Tongue (tissue), 2 donors: ENCODE measurements around the gene STK36. TPM values are rescaled to one million over a fixed set of nuclear protein-coding genes. Genes with fewer than 3 reads are reported as not detected.

Experiments
- DNase-seq: peaks from one replicate; pipeline ENCODE4 v3.0.0-alpha.2; 2015
- total RNA-seq: library from RNA; depleted of rRNA; stranded (reverse); fragments of >200 nt; gene quantifications from one replicate; pipeline ENCODE4 v1.2.3, GENCODE V29; 2014

The STK36 gene
- total RNA-seq, 1 donor from 2014 or later: 20.6 TPM

DNA sequence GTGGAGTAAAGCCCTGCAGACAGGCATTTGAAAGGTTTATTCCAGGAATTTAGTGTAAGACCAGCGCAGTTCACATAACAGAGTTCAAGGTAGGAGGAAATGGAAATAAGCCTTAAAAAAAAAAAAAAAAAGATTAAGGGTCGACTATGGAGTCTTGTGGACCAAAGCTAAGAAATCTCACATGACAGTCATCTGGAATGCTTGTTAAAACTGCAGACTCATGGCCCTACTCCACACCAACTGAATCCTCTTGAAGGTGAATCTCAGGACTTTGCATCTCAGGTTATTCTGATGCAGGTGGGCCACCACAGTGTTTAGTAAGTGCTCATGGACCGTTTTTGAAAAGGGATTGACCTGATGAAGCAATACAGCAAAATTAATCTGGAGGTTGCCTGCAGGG lies 47.6 kb downstream of the STK36 start:
- no peak for DNase-seq

DNA sequence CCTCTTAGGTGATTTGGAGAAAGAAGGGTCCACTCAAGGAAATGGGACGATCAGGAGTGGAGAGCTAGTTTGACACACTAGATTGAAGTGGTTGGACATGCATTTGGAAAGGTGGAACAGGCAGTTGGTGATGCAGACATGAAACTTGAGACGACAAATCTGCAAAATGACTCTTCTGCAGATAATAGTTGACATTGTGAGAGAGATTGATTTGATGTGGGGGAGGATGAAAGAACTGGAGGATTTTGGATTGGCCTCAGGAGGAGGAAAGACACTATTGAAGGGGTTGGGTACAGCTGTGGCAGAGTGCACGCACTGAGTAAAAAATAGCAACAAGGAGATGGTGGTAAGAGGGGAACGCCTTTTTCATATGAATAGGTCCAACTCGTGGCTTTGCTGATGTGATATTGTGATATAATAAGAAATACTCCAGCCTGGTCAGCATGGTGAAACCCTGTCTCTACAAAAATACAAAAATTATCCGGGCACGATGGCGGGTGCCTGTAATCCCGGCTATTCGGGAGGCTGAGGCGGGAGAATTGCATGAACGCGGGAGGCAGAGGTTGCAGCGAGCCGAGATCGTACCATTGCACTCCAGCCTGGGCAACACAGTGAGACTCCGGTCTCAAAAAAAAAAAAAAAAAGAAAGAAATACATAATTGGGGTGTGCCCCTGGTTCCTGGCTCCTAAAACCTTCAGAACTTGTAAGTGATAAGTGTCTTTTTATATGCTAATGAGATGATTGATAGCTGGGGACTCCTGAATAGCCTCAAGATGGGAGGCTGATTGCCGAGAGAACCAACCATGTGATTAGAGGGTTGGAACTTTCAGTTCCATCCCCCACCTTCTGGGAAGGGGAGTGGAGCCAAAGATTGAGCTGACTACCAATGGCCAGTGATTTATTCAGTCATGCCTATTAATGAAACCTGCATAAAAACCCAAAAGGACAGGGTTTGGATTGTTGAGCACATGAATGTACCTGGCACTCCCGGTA lies 48.5 kb downstream of the STK36 start:
- no peak for DNase-seq

GRCh38 chr2:218721488-218721887 lies 49.6 kb downstream of the STK36 start:
- DNase-seq: no peak

DNA sequence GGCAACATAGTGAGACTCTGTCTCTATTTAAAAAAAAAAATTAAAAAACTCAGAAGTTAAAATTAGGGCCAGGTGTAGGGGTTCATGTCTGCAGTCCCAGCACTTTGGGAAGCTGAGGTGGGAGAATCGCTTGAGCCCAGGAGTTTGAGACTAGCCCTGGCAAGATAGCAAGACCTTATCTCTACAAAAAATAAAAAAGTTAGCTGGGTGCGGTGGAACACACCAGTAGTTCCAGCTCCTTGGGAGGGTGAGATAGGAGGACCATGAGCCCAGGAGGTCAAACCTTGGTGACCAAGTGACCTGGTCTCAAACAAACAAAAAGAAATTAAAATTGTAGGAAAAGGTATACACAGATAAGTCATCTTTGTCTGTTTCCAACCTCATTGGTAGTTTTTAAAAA lies 50.0 kb downstream of the STK36 start:
- DNase-seq: no peak

GRCh38 chr2:218722419-218722818 lies 50.5 kb downstream of the STK36 start:
- DNase-seq: no peak

DNA sequence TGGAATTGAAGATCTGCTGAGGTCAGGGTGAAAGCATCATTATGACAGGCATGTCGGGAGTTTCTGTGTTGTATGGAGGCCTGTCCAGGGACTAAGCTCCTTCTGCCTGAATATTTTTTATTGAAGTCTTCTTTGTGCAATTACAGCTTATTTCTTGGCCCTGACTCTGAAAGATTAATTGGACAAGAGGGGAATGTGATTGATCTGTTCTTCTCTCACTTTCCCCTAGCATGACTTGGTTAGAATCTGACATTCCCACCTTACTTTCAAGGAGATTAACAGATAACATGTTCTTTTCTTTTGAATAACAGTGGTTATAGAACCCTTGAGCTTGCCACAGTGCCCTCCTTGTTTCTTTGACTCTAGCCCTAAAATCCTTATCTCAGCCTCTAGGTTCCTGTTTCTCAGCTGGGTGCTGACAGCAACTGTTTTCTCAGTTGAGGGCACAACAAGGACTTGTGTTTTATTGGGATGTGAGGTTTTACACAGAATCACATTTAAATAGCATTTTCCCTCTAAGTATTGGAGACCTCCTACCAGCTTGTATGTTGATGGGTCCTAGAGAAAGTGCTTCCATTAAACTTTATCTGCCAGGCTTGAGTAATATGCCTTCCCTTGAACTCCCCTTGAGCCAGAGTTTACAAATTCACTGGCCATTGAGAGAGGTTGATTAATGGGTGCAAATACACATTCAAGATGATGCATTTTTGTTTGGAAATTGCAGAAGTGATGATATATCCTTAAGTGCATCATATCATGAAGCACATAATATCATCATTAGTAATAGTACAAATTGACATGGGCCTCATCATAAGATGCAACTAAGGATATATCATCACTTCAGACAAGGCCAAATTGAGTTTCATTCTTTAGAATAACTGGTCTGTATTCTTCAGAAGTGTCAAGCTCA lies 51.2 kb downstream of the STK36 start:
- no peak for DNase-seq

- DNase-seq: no peak
Measured at GRCh38 chr2:218726004-218726574, 54.2 kb downstream of the STK36 start.

DNA sequence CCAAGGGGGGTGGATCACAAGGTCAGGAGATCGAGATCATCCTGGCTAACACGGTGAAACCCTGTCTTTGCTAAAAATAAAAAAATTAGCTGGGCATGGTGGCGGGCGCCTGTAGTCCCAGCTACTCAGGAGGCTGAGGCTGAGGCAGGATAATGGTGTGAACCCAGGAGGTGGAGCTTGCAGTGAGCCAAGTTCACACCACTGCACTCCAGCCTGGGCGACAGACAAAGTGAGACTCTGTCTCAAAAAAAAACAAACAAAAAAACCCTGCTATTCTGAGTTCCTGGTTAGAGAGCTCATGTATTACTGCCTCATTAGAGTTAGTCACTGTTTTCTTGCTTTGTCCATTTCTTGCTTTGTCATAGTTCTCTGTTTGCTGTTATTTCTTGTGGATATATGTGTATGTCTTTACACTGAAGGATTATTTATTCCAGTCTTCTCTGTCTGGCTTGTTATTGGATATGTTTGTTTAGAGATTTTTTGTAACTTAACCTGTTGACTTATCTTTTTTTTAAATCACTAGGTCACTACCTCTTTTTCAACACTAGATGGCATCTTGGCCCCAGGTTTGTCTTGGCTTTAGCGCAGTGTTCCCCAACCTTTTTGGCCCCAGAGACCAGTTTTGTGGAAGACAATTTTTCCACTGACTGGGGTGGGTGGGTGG lies 55.7 kb downstream of the STK36 start:
- DNase-seq: no peak

DNA sequence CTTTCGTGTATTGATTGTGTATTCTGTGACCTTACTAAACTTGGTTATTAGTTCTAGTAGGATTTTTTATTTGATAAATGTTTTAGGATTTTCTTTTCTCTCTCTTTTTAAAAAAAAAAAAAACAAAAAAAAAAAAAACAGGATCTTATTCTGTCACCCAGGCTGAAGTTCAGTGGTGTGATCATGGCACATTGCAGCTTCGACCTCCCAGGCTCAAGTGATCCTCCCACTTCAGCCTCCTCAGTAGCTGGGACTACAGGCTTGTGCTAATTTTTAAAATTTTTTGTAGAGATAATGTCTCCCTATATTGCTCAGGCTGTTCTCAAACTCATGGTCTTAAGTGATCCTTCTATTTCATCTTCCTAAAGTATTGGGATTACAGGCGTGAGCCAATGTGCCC lies 57.8 kb downstream of the STK36 start:
- DNase-seq: no peak

GRCh38 chr2:218732052-218732760 lies 60.3 kb downstream of the STK36 start:
- DNase-seq: no peak

GRCh38 chr2:218732761-218733158 lies 60.9 kb downstream of the STK36 start:
- DNase-seq: no peak

GRCh38 chr2:218733171-218734021 lies 61.5 kb downstream of the STK36 start:
- no peak for DNase-seq

DNA sequence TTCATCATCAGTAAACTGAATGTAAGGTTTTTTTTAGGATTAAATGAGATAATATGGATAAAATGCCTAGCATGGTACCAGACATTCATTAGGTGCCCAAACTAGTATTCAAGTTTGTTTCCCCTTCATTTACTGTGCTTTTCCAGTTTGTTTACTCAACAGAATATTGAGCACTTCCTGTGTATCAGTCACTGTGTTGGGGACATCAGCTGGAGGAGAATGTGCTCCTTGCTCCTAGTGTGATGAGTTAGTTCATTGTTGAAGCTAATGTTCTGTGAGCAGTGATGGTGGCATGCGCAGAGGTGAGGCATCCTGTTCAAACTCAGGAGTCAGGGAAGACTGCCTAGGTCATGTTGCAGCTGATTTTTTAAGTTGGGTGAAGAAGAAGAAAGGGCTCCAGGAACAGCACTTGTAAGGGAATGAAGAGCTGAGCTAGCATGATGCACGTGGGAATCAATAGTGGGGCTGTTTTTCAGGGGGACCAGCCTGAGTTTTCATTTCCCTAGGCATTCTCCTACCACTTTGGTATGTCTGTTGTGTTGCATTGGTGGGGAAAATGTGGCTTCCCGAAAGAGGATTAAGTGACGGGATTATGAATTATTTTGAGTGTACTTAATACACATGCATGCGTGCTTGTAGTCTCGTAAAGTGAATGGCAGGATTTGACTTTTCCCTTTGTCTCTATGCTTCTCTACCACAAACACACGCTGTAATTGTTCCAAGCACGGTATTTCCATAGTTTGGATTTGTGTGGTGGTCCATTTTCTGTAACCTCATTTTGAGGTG lies 62.5 kb downstream of the STK36 start:
- DNase-seq: peak; percentile 25

GRCh38 chr2:218736531-218736930 lies 64.6 kb downstream of the STK36 start:
- DNase-seq: peak; percentile 45

DNA sequence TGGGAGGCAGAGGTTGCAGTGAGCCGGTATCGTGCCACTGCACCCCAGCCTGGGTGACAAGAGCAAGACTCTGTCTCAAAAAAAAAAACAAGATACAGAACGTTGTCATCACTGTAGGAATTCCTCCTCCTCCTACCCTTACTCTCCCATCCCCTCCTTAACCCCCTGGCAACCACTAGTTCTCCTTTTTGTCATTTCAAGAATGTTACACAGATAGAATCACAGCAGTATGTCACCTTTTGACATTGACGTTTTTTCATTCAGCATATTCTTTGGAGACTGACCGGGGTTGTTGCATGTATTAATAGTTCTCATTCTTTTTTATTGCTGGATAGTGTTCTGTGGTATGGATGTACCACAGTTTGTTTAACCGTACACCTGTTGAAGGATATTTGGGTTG lies 71.2 kb downstream of the STK36 start:
- no peak for DNase-seq

GRCh38 chr2:218744615-218745014 lies 72.7 kb downstream of the STK36 start:
- DNase-seq: no peak

DNA sequence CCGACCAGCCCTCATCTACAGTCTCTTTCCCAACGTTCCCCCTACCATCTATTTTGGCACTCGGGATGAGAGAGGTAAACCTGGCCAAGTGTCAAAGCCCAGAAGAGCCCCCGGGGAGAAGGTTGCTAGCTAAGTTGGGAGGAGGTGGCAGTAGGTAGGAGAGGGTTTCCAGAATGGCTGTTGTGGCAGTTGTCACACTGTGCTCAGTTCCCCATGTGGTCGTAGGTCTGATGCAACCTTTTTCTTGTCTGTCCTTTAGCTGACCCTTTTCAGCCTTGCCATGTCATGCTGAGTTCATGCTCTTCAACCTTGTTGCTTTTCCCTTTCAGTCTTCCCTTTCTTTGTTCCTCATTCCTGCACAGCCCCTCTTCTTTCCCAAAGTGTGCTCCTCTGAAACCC lies 73.3 kb downstream of the STK36 start:
- no peak for DNase-seq

GRCh38 chr2:218745559-218746469 lies 73.9 kb downstream of the STK36 start:
- DNase-seq: peak; percentile 85

DNA sequence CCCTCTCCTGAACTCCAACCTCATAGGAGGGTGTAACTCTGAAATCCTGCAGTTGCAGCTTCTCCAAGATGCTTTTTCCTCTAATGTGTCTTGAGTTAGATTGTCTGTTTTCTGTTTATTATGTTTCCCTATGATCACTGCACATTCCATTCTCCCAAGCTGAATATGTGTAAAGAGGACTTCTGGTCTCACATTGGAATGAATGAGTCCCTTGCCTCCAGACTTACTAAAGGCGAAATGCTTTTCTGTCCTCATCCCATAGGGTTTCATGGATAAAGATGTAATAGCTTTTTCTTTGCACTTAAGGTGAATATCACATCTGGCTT lies 74.5 kb downstream of the STK36 start:
- peak; percentile 20 for DNase-seq
